IPS-18a (cell line): ENCODE results near the gene GATA5.

Experiments
- H3K27ac ChIP-seq: one replicate; pipeline ENCODE4 v1.5.1; 2013; ENCODE audit warnings: low read length
- H3K27me3 ChIP-seq: one replicate; pipeline ENCODE4 v1.6.1; 2013; ENCODE audit warnings: mild to moderate bottlenecking, low read length; ENCODE audit not compliant: control insufficient read depth, insufficient read depth
- H3K36me3 ChIP-seq: one replicate; pipeline ENCODE4 v1.6.1; 2013; ENCODE audit warnings: low read depth, low read length; ENCODE audit not compliant: control insufficient read depth
- H3K4me1 ChIP-seq: one replicate; pipeline ENCODE4 v1.6.1; 2013; ENCODE audit warnings: low read depth, low read length; ENCODE audit not compliant: control insufficient read depth
- H3K4me3 ChIP-seq: one replicate; pipeline ENCODE4 v1.5.1; 2013; ENCODE audit warnings: low read length
- H3K9ac ChIP-seq: one replicate; pipeline ENCODE4 v1.6.1; 2013; ENCODE audit warnings: mild to moderate bottlenecking, low read length, moderate library complexity
- H3K9me3 ChIP-seq: one replicate; pipeline ENCODE4 v1.6.1; 2013; ENCODE audit warnings: low read depth, low read length; ENCODE audit not compliant: control insufficient read depth

The GATA5 gene

GRCh38 chr20:62503401-62504178, 27.8 kb upstream of the GATA5 start:
- H3K27me3 ChIP-seq = no peaks in the 10 kb centered on the region
- H3K9ac ChIP-seq = no peak overlapping the region

GRCh38 chr20:62502496-62503095, 26.8 kb upstream of the GATA5 start:
- no peaks in the 10 kb centered on the region for H3K4me1 ChIP-seq
- no peak overlapping the region for H3K4me3 ChIP-seq
- no peaks in the 10 kb centered on the region for H3K27me3 ChIP-seq
- no peaks in the 10 kb centered on the region for H3K36me3 ChIP-seq
- no peak overlapping the region for H3K9ac ChIP-seq
- no peak overlapping the region for H3K27ac ChIP-seq
- H3K9me3 ChIP-seq = no peaks in the 10 kb centered on the region

More at GRCh38 chr20:62503401-62504178, 27.8 kb upstream of the GATA5 start:
- Histone ChIP-seq H3K4me1 (no peaks in the 10 kb centered on the region), H3K4me3 (no peak overlapping the region), H3K36me3 (no peaks in the 10 kb centered on the region), H3K27ac (no peak overlapping the region), H3K9me3 (no peaks in the 10 kb centered on the region)

GRCh38 chr20:62501801-62502495, 26.2 kb upstream of the GATA5 start:
- Histone ChIP-seq H3K4me3 (no peak overlapping the region), H3K27me3 (no peaks in the 10 kb centered on the region), H3K36me3 (no peaks in the 10 kb centered on the region), H3K9ac (no peak overlapping the region), H3K4me1 (no peaks in the 10 kb centered on the region), H3K9me3 (no peaks in the 10 kb centered on the region), H3K27ac (no peak overlapping the region)

GRCh38 chr20:62500237-62500864, 24.6 kb upstream of the GATA5 start:
- H3K27me3 ChIP-seq = peaks cover 3% of the 10 kb centered on the region
- H3K4me3 ChIP-seq = no peak overlapping the region
- H3K36me3 ChIP-seq = no peaks in the 10 kb centered on the region
- H3K4me1 ChIP-seq = no peaks in the 10 kb centered on the region
- no peak overlapping the region for H3K9ac ChIP-seq
- H3K27ac ChIP-seq = no peak overlapping the region
- H3K9me3 ChIP-seq = no peaks in the 10 kb centered on the region

GRCh38 chr20:62499758-62500236, 24.0 kb upstream of the GATA5 start:
- peaks cover 3% of the 10 kb centered on the region for H3K27me3 ChIP-seq
- H3K4me3 ChIP-seq = no peak overlapping the region
- no peak overlapping the region for H3K9ac ChIP-seq
- no peak overlapping the region for H3K27ac ChIP-seq
- no peaks in the 10 kb centered on the region for H3K9me3 ChIP-seq
- no peaks in the 10 kb centered on the region for H3K4me1 ChIP-seq
- no peaks in the 10 kb centered on the region for H3K36me3 ChIP-seq

- H3K27me3 ChIP-seq = peaks cover 3% of the 10 kb centered on the region
- no peak overlapping the region for H3K4me3 ChIP-seq
- no peak overlapping the region for H3K9ac ChIP-seq
- no peaks in the 10 kb centered on the region for H3K9me3 ChIP-seq
- H3K4me1 ChIP-seq = no peaks in the 10 kb centered on the region
- H3K36me3 ChIP-seq = no peaks in the 10 kb centered on the region
- H3K27ac ChIP-seq = no peak overlapping the region
Observed at GRCh38 chr20:62498874-62499273, 23.1 kb upstream of the GATA5 start.

GRCh38 chr20:62496568-62497218, 20.9 kb upstream of the GATA5 start:
- Histone ChIP-seq H3K4me1 (no peaks in the 10 kb centered on the region), H3K4me3 (no peak overlapping the region), H3K27me3 (peaks cover 3% of the 10 kb centered on the region), H3K9me3 (no peaks in the 10 kb centered on the region), H3K36me3 (no peaks in the 10 kb centered on the region), H3K9ac (no peak overlapping the region), H3K27ac (no peak overlapping the region)

GRCh38 chr20:62495749-62496567, 20.2 kb upstream of the GATA5 start:
- H3K27me3 ChIP-seq = peaks cover 3% of the 10 kb centered on the region
- no peak overlapping the region for H3K9ac ChIP-seq
- no peaks in the 10 kb centered on the region for H3K4me1 ChIP-seq
- H3K9me3 ChIP-seq = no peaks in the 10 kb centered on the region
- H3K4me3 ChIP-seq = no peak overlapping the region
- no peak overlapping the region for H3K27ac ChIP-seq
- H3K36me3 ChIP-seq = no peaks in the 10 kb centered on the region

GRCh38 chr20:62494980-62495748, 19.4 kb upstream of the GATA5 start:
- Histone ChIP-seq H3K27ac (no peak overlapping the region), H3K9me3 (no peaks in the 10 kb centered on the region), H3K4me3 (no peak overlapping the region), H3K4me1 (no peaks in the 10 kb centered on the region), H3K9ac (no peak overlapping the region), H3K27me3 (peaks cover 3% of the 10 kb centered on the region), H3K36me3 (no peaks in the 10 kb centered on the region)

- peaks cover 3% of the 10 kb centered on the region for H3K27me3 ChIP-seq
- no peak overlapping the region for H3K4me3 ChIP-seq
- H3K9me3 ChIP-seq = no peaks in the 10 kb centered on the region
- no peak overlapping the region for H3K9ac ChIP-seq
- H3K36me3 ChIP-seq = no peaks in the 10 kb centered on the region
- H3K27ac ChIP-seq = no peak overlapping the region
- no peaks in the 10 kb centered on the region for H3K4me1 ChIP-seq
Observed at GRCh38 chr20:62494537-62494936, 18.7 kb upstream of the GATA5 start.
